HepG2 (cell line): ENCODE measurements around the gene ZDHHC7. TPM values are rescaled to one million over a fixed set of nuclear protein-coding genes. Genes with fewer than 3 reads are reported as not detected.

ENCODE experiments used
- AHR ChIP-seq: IDR thresholded peaks from 2 replicates; pipeline ENCODE4 v1.6.1; 2018; ENCODE audit warnings: missing genetic modification reagents, missing compliant biosample characterization
- ATF1 ChIP-seq: IDR thresholded peaks from 2 replicates; pipeline ENCODE4 v1.6.1; 2016; ENCODE audit warnings: mild to moderate bottlenecking, control low read depth
- CHCHD3 ChIP-seq: sonication (generic); formaldehyde crosslinking; IDR thresholded peaks from 2 replicates; pipeline ENCODE4 v1.8.0; 2022; ENCODE audit warnings: mild to moderate bottlenecking, missing genetic modification reagents, moderate library complexity
- ELF1 ChIP-seq: sonication (generic); formaldehyde crosslinking; IDR thresholded peaks from 2 replicates; pipeline ENCODE4 v1.4.0; 2020; ENCODE audit warnings: missing genetic modification reagents
- ELF4 ChIP-seq: sonication (generic); formaldehyde crosslinking; IDR thresholded peaks from 2 replicates; pipeline ENCODE4 v1.5.0; 2020; ENCODE audit warnings: missing genetic modification reagents, mild to moderate bottlenecking, moderate library complexity, borderline replicate concordance
- GABPB1 ChIP-seq: IDR thresholded peaks from 2 replicates; pipeline ENCODE4 v1.6.1; 2016; ENCODE audit warnings: mild to moderate bottlenecking, missing genetic modification reagents, moderate library complexity, missing compliant biosample characterization
- GFI1 ChIP-seq: sonication (generic); formaldehyde crosslinking; IDR thresholded peaks from 2 replicates; pipeline ENCODE4 v1.5.0; 2020; ENCODE audit warnings: missing genetic modification reagents, mild to moderate bottlenecking, borderline replicate concordance
- HCFC1 ChIP-seq: fragments of 150-350 bp; IDR thresholded peaks from 2 replicates; pipeline ENCODE4 v1.6.1; 2014; ENCODE audit warnings: low read depth, low read length
- HIC2 ChIP-seq: sonication (generic); formaldehyde crosslinking; IDR thresholded peaks from 2 replicates; pipeline ENCODE4 v1.9.0; 2022; ENCODE audit warnings: low read depth, missing genetic modification reagents
- KDM5B ChIP-seq: sonication (generic); formaldehyde crosslinking; IDR thresholded peaks from 2 replicates; pipeline ENCODE4 v1.4.0; 2020; ENCODE audit warnings: missing genetic modification reagents, mild to moderate bottlenecking, borderline replicate concordance
- MTA3 ChIP-seq: sonication (generic); formaldehyde crosslinking; IDR thresholded peaks from 2 replicates; pipeline ENCODE4 v1.4.0; 2020; ENCODE audit warnings: missing genetic modification reagents
- PAF1 ChIP-seq: IDR thresholded peaks from 2 replicates; pipeline ENCODE4 v1.6.1; 2016; ENCODE audit warnings: missing genetic modification reagents, missing compliant biosample characterization
- RAD21 ChIP-seq: fragments of 450-650 bp; formaldehyde crosslinking; IDR thresholded peaks from 2 replicates; pipeline ENCODE4 v1.5.0; 2020; ENCODE audit warnings: mild to moderate bottlenecking
- REPIN1 ChIP-seq: sonication (generic); formaldehyde crosslinking; IDR thresholded peaks from 2 replicates; pipeline ENCODE4 v1.8.0; 2022; ENCODE audit warnings: missing genetic modification reagents, low read depth, mild to moderate bottlenecking, borderline replicate concordance
- RXRA ChIP-seq: sonication (generic); formaldehyde crosslinking; IDR thresholded peaks from 2 replicates; pipeline ENCODE4 v1.5.1; 2020; ENCODE audit warnings: missing genetic modification reagents
- SCMH1 ChIP-seq: sonication (generic); formaldehyde crosslinking; IDR thresholded peaks from 2 replicates; pipeline ENCODE4 v1.9.0; 2021; ENCODE audit warnings: missing genetic modification reagents, mild to moderate bottlenecking, borderline replicate concordance
- SOX6 ChIP-seq, 2 experiments: fragments of 450-650 bp in 1 of 2; sonication (generic) in 1 of 2; formaldehyde crosslinking in 1 of 2; IDR thresholded peaks; 2 replicates each; pipeline versions ENCODE4 v1.4.0 to v1.6.1; 2017 to 2020; ENCODE audit warnings: antibody characterized with exemption in 1 of 2, mild to moderate bottlenecking in 1 of 2, missing genetic modification reagents in 1 of 2
- SRSF1 ChIP-seq: fragments of 200-400 bp; formaldehyde crosslinking; optimal IDR thresholded peaks from 2 replicates; pipeline ENCODE3; 2017; ENCODE audit warnings: mild to moderate bottlenecking, low read depth, low read length, moderate library complexity
- SRSF4 ChIP-seq: fragments of 200-400 bp; formaldehyde crosslinking; IDR thresholded peaks from one replicate; pipeline ENCODE4 v1.6.1; 2018; ENCODE audit warnings: mild to moderate bottlenecking, low read depth, low read length, moderate library complexity; ENCODE audit not compliant: poor library complexity, severe bottlenecking
- TEAD3 ChIP-seq: optimal IDR thresholded peaks from 2 replicates; pipeline ENCODE3; 2016; ENCODE audit warnings: borderline replicate concordance
- ZBTB20 ChIP-seq: sonication (generic); formaldehyde crosslinking; IDR thresholded peaks from 2 replicates; pipeline ENCODE4 v1.8.1; 2023; ENCODE audit warnings: missing genetic modification reagents, low read depth, mild to moderate bottlenecking, borderline replicate concordance
- ZFAT ChIP-seq: sonication (generic); formaldehyde crosslinking; conservative IDR thresholded peaks from 2 replicates; pipeline ENCODE4 v1.8.1; 2023; ENCODE audit warnings: missing genetic modification reagents, inconsistent platforms
- ZIK1 ChIP-seq: sonication (generic); formaldehyde crosslinking; IDR thresholded peaks from 2 replicates; pipeline ENCODE4 v1.5.0; 2020; ENCODE audit warnings: mild to moderate bottlenecking, low read depth, missing genetic modification reagents, borderline replicate concordance
- ZNF276 ChIP-seq: sonication (generic); formaldehyde crosslinking; IDR thresholded peaks from 2 replicates; pipeline ENCODE4 v1.4.0; 2020; ENCODE audit warnings: mild to moderate bottlenecking, low read depth, missing genetic modification reagents
- ZNF3 ChIP-seq: IDR thresholded peaks from 2 replicates; pipeline ENCODE4 v1.7.0; 2017; ENCODE audit warnings: inconsistent platforms
- ZNF510 ChIP-seq: sonication (generic); formaldehyde crosslinking; IDR thresholded peaks from 2 replicates; pipeline ENCODE4 v1.4.0; 2020; ENCODE audit warnings: low read depth, mild to moderate bottlenecking, missing genetic modification reagents
- ZNF530 ChIP-seq: sonication (generic); formaldehyde crosslinking; IDR thresholded peaks from 2 replicates; pipeline ENCODE4 v1.5.0; 2020; ENCODE audit warnings: low read depth, mild to moderate bottlenecking, missing genetic modification reagents
- ZNF644 ChIP-seq: IDR thresholded peaks from 2 replicates; pipeline ENCODE4 v1.6.1; 2016; ENCODE audit warnings: low read depth
- ZNF652 ChIP-seq: IDR thresholded peaks from 2 replicates; pipeline ENCODE4 v1.6.1; 2016; ENCODE audit warnings: low read depth, borderline replicate concordance
- ZNF761 ChIP-seq: sonication (generic); formaldehyde crosslinking; conservative IDR thresholded peaks from 2 replicates; pipeline ENCODE4 v1.4.0; 2020; ENCODE audit warnings: mild to moderate bottlenecking, missing genetic modification reagents
- ZNF879 ChIP-seq: sonication (generic); formaldehyde crosslinking; IDR thresholded peaks from 2 replicates; pipeline ENCODE4 v1.8.1; 2023; ENCODE audit warnings: missing genetic modification reagents
- ZZZ3 ChIP-seq: sonication (generic); formaldehyde crosslinking; IDR thresholded peaks from 2 replicates; pipeline ENCODE4 v1.4.0; 2020; ENCODE audit warnings: missing genetic modification reagents, mild to moderate bottlenecking, borderline replicate concordance
- polyA plus RNA-seq, 8 experiments: library from polyadenylated mRNA; depleted of rRNA in 3 of 8; stranded (reverse) in 7 of 8; unstranded in 1 of 8; fragments of >200 nt; fragmentation: Illumina TruSeq in 4 of 8; extraction: Trizol in 4 of 8; gene quantifications; 2 replicates each; pipeline versions ENCODE4 v1.2.1 to v1.2.3, GENCODE V29; 2011 to 2016; ENCODE audit warnings: low read depth in 4 of 8, missing spikeins in 1 of 8, mixed read lengths in 1 of 8; ENCODE audit not compliant: insufficient read depth in 1 of 8
- total RNA-seq, 5 experiments: library from RNA; depleted of rRNA; stranded (reverse); fragments of >200 nt; fragmentation: Illumina TruSeq; extraction: Trizol; gene quantifications; 2 replicates each; pipeline ENCODE4 v1.2.3, GENCODE V29; 2016; ENCODE audit warnings: low read depth in 1 of 5

Gene ZDHHC7
- total and polyA plus RNA-seq, 2 of the 13 experiments (the other 11 are each of a cell fraction or from before 2014, with no cell fraction given) = 46.8 to 67.6 TPM

GRCh38 chr16:84999200-84999599 is 12.1 kb downstream of the ZDHHC7 start (continued):
- TF ChIP-seq ZIK1 (CRISPR knock-in tag) (no peak), ZNF644 (no peak), RXRA (CRISPR knock-in tag) (no peak), ELF1 (CRISPR knock-in tag) (no peak; the same call in 1 of the 2 replicates), AHR (CRISPR knock-in tag) (no peak; the same call in 1 of the 2 replicates), RAD21 (no peak), CHCHD3 (CRISPR knock-in tag) (no peak), SRSF4 (no peak), GFI1 (CRISPR knock-in tag) (no peak), PAF1 (CRISPR knock-in tag) (no peak), ZNF652 (CRISPR knock-in tag) (no peak; the same call in 1 of the 2 replicates), KDM5B (CRISPR knock-in tag) (no peak), ELF4 (CRISPR knock-in tag) (no peak), ZFAT (no peak), ZNF879 (CRISPR knock-in tag) (no peak), ZNF3 (CRISPR knock-in tag) (no peak), ATF1 (CRISPR knock-in tag) (no peak), ZZZ3 (no peak), SCMH1 (CRISPR knock-in tag) (no peak), SRSF1 (no peak), ZNF510 (CRISPR knock-in tag) (no peak), TEAD3 (CRISPR knock-in tag) (peak; percentile 48), SOX6 (IDR thresholded peaks at IDR 0.05) (no peak), SOX6 (CRISPR knock-in tag; IDR thresholded peaks at IDR 0.05) (peak; percentile 65; the same call in 1 of the 2 replicates), MTA3 (CRISPR knock-in tag) (no peak), HIC2 (CRISPR knock-in tag) (no peak), GABPB1 (CRISPR knock-in tag) (no peak), HCFC1 (no peak), ZNF761 (CRISPR knock-in tag) (no peak), ZNF276 (CRISPR knock-in tag) (no peak), ZBTB20 (no peak), ZNF530 (CRISPR knock-in tag) (no peak), REPIN1 (CRISPR knock-in tag) (no peak)
